NCI-H1105 (cell line): ENCODE results near the gene TERT.

Experiments
- DNase-seq: peaks from one replicate; lab custom pipeline; 2025; lab: John Stamatoyannopoulos, UW

TERT gene

GRCh38 chr5:1259806-1260480, 34.9 kb downstream of the TERT start:
- no peak for DNase-seq

DNA sequence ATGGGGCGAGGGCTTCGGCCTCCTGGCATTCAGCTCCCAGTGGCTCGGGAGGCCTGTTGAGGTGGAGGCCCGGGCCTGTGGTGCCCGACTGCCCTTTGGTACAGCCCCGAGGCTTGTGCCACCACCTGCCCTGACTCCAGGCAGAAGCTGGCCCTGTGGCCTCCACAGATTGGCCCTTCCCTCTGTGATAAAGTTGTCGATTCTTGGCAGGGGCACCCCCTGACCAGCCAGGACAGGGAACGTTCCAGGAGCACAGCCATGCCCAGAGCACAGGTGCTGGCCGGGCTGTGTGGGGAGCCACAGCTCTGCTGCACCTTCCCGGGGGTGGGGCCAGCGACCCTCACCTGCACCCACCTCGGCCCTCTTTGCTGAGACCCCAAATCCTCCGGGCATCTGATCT, 37.0 kb downstream of the TERT start:
- no peak for DNase-seq

GRCh38 chr5:1257363-1257762, 37.5 kb downstream of the TERT start:
- DNase-seq: no peak

GRCh38 chr5:1256776-1257175, 38.1 kb downstream of the TERT start:
- no peak for DNase-seq

GRCh38 chr5:1255081-1255561, 39.7 kb downstream of the TERT start:
- DNase-seq: no peak

GRCh38 chr5:1254196-1254595, 40.7 kb downstream of the TERT start:
- DNase-seq: no peak

- no peak for DNase-seq
These were observed 41.3 kb downstream of the TERT start for GRCh38 chr5:1253456-1254105.

GRCh38 chr5:1252681-1253080, 42.2 kb downstream of the TERT start:
- DNase-seq: no peak

DNA sequence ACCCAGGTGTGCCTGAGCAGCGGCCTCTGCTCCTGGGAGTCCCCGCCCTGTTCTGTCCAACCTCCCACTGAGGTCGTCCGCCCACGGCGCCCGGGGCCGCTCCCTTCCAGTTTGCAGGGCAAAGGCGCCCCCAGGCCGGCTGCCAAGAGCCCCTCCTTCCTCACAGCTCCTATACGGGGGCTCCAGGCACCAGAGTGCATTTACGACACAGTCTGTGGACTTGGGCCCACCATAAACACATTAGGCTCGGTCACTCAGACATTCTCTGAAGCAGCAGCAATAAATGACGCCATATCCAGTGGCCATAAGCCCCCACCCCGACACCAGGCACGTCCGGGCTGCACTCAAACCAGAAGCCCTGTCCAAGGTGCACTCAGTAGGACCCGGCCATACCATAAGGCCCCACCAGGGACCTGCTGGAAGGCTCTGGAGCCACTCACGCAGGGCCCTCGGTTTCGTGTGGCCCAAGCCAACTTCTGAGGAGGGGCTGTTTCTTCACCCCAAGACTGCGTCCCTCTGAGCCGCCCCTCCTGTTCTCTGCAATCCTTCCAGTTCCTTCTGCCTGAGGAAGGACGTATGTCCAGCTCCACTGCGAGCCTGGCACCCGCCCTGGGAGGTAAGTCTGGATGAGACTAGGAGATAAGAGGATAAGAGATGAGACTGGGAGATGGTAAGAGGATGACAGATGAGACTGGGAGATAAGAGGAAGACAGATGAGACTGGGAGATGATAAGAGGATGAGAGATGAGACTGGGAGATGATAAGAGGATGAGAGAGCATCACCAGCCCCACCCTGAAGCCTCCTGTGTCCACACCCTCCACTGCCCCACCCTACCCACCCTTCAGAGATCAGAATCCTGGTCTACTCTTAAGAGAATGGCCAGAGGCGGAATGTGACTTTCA, 42.9 kb downstream of the TERT start:
- no peak for DNase-seq

GRCh38 chr5:1249366-1250280, 45.2 kb downstream of the TERT start:
- DNase-seq: no peak

DNA sequence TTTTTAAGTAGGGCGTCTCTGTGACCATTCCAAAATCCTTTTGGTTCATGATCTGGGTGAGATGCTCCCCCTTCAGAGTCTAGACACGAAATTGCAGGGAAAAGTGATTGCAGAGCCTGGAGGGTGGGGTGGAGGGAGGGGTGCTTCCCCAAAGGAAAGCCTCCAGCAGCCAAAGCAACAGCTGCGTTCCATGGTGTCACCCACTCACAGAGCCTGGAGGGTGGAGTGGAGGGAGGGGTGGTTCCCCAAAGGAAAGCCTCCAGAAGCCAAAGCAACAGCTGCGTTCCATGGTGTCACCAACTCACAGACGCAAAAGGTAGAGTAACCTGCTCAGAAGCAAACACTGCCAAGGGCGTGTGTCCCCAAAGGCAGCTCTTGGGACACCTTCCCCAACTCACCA, 47.1 kb downstream of the TERT start:
- no peak for DNase-seq

DNA sequence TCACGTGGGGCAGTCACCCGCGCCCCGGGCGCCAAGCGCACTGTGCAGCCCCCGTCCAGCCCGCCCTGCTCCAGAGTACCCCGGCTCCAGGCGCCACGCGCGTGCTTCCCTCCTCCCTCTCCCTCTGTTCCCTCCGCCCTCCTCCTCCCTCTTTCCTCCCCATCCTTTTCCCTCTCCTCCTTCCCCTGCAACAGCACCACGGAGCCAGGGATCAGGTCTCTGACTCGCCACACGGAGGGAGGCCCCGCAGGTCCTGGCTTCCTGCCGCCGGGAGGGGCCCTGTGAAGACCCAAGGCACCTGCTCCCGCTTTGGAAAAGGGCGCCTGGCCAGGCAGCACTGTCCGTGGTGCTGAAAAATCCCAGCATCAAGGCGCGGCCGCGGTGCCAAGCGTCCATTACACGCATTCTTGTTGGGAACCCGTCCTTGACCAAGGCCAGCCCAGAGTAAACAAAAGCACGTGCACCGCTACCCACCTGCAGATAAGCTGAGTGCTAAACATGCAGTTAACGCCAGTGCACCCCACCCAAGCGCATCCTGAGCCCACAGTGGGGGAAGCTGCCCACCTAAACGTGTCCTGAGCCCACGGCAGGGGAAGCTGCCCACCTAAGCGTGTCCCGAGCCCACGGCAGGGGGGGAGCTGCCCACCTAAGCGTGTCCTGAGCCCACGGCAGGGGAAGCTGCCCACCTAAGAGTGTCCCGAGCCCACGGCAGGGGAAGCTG, 48.0 kb downstream of the TERT start:
- DNase-seq: no peak

- no peak for DNase-seq
These were observed 48.8 kb downstream of the TERT start for GRCh38 chr5:1245905-1246576.

GRCh38 chr5:1244976-1245375, 49.9 kb downstream of the TERT start:
- DNase-seq: no peak

GRCh38 chr5:1244255-1244654, 50.6 kb downstream of the TERT start:
- no peak for DNase-seq

GRCh38 chr5:1243487-1244130, 51.3 kb downstream of the TERT start:
- DNase-seq: no peak

- no peak for DNase-seq
These were observed 52.0 kb downstream of the TERT start for GRCh38 chr5:1242733-1243486.

- DNase-seq: no peak
These were observed 53.3 kb downstream of the TERT start for GRCh38 chr5:1241509-1242080.
